Fibroblast of skin of left biceps (primary cell): Measurements from ENCODE around the gene EGFL7.

Experiments used
- DNase-seq, 2 experiments: peaks; one replicate each; pipeline ENCODE4 v3.0.0-alpha.2; 2013; ENCODE audit warnings: low read depth in 2 of 2

EGFL7 gene

DNA sequence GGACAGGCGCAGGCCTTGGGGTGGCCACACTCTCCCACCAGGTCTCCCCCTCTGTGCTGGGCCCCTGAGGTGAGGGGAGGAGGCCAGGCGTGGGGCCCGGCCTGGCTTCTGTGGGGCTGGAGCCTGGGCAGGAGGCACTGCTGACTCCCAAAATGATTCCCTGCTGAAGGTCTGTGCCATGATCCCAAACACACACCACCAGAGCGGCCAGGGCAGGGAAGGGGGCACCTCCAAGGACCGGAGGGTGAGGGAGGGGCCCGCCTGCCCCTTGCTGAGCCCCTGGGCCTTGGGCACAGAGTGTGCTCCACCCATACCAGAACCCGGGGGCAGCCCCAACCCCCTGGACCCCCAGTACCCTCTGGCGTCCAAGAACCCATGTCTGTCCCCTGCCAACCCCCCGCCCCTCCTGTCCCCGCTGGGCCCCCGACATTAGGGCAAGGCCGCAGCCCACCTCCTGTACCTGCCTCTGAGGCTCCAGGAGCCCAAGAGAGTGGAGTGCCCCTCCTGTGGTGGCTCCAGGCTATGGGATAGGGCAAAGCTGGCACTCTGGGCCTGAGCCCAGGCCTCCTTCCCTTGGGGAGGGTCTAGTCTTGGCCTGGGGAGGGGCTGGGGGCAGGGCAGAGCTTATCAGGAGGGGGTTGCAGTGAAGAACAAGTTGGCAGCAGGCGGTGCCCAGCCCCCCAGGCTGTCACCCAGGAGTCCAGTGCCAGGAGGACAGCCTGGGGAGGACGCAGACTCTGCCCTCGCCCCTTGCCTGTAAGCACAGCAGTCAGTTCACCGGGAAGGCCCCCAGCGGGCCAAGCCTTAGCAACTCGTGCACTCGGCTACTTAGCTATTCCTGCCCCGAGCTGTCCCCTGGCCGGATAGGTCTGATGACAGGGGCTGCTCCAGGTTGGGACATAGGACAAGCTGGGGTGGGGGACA, 2.6 kb upstream of the EGFL7 start:
- no peak for DNase-seq

DNA sequence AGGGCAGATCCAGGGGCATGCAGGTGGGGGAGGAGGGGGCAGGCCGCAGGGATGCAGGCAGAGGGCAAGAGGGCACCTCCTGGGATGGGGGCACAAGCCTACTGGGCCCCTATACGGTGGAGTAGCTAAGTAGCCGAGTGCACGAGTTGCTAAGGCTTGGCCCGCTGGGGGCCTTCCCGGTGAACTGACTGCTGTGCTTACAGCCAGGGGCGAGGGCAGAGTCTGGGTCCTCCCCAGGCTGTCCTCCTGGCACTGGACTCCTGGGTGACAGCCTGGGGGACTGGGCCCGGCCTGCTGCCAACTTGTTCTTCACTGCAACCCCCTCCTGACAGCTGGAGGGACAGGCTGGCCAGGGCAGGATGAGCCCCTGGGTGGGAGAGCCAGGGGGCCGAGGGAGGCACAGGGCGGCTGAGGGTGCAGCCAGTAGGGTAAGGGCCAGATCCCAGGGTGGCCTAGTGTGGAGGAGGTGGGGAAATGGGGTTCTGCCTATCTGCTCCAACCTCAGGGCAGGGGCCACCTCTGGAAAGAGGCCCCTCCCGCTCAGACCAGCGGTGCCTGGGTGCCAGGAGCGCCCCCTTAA, 1.7 kb upstream of the EGFL7 start:
- DNase-seq, result no peak

DNA sequence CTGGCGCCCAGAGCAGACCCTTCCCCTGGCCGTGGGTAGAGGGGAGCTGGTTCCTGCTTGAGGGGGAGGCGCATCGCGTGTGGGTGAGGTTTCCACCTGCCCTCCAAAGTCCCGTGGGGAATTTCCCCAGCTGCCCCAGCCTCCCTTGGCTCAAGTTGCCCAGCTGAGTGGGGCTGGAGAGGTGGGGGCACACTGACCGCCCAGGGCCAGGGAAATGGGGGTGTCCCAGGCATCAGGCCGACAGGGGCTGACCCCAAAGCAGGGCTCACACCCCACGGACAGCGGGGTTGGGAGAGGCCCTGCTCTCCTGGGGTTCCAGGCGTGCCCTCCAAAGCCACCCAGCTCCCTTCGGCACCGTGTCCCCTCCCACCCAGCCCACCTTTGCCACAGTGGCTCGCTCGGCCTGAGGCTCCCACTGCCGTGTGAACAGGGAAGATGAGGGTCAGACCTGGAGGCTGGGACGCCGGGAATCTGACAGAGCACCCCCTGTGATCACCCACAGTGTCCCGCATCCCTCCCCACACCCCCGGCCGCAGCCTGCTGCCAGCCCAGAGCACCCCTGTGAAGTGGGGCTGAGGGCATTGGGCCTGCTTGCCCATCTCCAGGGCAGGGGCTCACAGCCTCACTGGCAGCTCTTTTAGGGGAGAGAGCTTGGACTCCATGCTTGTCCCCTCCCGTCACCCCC, 933 bp upstream of the EGFL7 start:
- DNase-seq, result no peak

DNA sequence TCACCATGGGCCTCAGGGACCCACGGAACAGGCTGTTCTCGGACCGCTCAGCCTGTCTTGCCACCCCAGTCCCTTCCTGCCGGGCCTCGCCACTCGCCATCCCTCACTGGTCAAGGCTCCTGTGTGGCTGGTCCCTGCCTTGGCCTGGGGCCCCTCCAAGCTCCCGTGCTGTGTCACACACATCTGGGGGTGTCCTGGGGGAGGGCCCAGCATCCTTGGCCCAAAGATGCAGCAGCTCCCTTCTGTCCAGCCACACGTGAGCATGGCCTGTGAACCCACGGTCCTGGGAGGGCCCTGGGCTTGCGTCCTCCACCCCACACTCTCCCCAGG, 425 bp upstream of the EGFL7 start:
- DNase-seq, result no peak

DNA sequence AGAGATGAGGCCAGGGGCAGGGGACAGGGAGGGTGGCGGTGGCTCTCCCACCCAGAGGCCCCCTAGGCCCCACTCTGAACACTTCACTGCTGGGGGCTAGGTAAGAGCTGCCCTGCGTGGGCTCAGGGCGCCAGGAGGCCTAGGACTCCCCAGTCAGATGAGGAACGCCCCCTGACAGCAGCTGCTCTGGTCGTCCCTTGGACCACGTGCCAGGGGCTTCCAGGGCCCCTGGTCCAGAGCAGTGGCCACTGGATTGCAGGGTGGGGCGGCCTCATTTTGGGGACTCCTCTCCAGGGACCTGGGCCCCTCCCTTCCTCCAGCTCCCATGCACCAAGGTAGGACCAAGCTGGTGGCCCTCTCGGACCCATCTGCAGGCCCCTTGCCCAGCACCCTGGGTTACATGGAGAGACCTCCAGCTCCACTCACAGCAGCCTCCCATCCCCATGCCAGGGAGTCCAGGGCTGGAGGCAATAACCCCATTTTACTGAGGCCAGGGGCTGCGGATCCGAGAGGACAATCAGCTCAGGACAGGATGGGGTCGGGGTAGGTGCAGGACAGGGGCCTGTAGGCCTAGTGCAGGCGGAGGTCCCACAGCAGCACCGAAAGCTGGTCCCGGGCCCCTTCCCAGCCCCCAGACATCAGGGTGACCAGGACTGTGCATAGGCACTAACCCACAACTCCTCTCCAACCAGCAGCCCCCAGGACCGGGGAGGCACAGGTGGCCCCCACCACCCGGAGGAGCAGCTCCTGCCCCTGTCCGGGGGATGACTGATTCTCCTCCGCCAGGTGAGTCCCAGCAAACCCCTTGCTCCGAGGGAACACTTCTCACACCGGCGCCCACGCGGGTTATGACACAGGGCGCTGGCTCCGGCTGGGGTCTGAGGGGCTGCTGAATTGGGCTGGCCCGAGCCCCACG, 1.5 kb downstream of the EGFL7 start:
- DNase-seq, result no peak

DNA sequence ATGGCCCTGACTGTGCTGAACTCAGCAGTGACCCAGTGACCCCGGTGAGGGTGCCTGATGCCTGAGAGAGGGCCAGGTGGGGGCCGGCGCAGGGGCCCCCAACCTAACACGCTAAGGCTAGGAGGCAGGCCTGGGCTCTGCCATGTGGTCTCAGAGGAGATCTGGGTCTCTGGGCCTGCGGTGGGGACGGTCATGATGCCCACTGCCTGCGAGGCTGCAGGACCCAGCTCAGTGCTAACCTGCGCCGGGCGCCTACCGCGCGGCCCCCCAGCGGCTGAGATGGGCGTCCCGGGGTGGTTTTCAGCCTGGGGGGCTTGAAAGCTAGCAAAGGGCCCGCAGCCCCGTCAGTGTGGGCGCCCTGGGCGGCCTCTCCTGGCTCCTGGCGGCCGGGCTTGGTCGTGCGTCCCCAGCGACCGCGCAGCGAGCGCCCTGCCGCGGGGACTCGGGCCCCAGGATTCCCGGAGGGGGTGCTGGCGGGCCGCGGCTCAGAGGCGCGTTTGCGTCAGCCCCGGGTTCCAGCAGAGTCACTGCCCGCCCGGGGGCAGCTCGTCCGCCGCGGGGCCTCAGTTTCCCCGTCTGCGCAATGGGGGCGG, 2.5 kb downstream of the EGFL7 start:
- no peak for DNase-seq

DNA sequence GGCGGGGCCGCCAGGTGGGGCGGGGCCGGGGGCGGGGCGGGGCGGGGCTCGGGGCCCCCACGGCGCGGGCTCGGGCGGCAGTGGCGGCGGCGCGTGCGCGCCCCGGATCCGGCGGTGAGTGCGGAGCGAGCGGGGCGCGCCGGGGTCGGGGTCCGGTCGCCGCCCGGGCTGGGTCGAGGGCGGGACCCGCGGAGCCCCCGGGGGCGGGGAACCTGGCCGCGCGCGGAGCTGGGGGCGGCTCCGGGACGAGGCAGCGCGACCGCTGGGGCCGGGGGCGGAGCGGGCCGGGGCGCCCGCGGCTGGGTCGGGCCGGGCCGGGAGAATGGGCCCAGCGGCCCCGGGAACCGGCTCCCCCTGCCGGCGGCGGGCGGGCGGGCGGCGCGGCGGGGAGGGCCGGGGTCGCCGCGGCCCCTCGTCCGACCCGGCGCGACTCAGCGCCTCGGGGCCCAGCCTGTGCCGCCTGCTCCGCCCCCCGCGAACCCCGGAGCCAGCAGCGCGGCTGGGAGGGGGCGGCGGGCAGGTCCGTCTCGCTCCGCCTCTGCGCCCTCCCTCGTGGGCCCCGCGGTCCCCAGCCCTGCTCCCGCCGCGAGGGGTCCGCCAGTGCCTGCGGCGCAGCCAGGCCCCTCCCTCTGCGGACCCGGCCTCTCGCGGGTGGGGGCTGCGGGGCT, 3.1 kb downstream of the EGFL7 start:
- DNase-seq, result no peak

DNA sequence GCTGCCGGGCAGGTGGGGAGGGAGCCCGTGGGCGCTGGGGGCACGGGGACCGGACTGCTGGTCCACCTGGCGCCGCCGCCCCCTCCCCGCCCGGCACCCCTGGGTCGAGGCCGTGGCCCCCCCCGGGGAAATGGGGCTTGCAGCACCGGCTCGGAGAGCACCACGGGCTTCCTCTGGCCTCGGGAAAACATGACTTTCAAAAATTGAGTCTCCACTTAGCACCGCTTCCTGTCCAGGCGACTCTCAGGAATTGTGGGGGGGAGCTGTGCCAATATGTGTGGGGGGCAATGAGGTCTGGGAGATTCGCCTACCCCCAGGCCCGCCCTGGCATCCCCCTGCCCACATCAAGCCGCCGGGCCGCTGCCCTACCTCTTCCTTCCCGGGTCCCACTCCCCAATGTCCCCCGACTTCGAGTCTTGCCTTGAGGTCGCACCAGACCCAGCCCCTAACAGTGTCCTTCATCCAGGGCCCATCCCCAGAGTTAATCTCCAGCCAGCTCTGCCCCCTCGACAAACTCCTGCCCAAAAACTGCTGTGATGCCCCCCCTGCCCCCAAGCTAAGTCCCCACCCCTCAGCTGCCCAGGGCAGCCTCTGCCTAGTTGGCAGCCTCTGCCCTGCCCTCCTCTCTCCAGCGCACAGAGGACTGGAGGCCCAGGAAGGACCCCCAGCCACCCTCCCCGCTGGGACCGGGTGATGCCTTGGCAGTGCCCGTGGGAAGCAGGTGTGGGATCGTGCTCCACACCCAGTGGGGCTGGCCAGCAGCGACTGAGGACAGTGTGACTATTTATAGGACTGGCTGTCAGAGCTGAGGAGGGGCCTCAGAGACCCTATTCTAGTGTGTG, 3.9 kb downstream of the EGFL7 start:
- no peak for DNase-seq

DNA sequence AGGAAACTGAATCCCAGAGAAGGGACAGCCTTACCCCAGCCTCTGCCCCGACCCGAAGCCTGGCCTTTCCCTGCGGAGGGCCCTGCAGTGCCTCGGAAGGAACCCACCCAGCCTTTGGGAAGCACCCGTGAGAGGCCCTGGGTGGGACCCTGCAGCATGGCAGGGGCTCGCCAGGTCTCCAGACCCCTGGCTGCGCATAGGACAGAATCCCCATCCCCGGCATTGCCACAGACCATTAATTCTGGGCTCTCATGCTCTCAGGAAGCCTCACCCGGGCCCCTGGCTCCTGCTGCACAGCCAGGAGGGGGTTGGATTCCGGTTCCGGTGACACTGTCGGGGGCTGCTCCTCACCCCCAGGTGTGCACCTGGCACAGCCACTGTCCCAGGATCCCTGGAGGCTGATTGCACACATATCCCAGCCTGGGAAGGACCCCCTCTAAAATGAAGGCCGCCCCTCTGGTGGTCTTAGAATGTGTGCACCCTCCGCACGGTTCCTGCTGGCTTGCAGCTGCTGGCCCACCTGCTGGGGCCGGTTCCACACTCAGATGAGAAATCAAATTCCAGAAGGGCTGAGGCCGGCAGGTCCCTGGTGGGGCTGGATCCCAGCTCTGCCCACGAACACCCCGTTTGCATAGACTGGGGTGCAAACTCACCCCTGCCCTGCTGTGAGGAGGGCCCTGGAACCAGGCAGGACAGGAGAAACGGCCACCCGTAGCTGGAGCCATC, 4.7 kb downstream of the EGFL7 start:
- DNase-seq, result no peak

DNA sequence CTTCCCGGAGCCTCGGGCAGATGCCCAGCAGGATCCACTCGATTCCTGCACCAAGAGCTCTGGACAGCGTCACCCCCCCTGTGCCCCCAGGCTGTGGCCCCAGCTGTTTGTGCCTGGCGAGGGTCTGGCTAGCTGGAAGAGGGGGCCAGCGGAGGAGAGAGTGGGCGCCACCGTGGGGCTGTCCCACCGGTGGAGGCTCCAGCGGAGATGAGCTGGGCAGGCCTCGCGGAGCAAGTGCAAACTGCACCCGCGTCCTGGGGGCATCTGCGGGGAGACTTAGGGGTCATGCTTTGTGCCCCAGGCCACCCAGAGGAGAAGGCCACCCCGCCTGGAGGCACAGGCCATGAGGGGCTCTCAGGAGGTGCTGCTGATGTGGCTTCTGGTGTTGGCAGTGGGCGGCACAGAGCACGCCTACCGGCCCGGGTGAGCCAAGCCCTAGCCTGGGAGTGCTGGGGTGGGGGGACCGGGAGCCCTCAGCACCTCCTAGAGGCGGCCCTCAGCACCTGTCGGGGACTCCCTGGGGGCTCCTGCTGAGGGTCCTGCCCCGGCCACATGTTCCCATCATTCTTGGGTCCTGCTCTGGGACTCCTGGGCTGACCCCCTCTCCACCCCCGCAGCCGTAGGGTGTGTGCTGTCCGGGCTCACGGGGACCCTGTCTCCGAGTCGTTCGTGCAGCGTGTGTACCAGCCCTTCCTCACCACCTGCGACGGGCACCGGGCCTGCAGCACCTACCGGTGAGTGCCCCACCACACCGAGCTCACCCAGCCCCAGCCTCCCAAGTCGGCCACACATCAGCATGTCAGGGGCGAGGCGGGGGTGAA, 5.4 kb downstream of the EGFL7 start:
- DNase-seq, result no peak

DNA sequence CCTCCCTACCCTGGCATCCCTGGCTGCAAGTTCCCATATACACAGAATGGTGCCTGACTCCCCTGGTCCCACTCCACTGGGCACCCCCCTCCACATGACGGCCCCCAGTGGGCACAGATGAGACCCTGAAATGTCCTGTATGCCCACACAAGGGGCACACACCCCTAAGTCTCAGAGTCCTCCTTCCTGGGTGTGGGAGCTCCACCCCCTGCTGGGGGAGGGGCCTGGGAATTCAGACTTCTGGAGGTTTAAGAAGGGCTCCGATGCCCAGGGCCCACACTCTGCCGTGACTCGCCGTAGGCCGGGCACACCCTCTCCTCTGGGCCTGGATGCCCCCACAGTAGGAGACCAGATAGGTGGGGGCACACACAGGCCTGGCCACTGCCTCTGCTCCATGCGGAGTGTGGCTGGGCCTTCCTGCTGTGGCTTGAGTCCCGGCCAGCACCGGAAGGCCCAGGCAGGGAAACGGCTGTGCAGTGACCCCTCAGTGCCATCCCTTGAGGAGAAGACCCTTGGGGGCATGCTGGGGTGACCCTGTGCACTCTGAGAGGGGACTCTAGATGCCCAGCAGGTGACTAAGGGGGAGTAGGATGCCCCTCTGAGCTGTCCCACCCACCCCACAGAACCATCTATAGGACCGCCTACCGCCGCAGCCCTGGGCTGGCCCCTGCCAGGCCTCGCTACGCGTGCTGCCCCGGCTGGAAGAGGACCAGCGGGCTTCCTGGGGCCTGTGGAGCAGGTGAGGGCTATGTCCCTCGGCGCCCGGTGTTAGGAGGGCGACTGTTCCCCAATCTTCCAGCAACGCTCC, 6.5 kb downstream of the EGFL7 start:
- DNase-seq, result no peak

DNA sequence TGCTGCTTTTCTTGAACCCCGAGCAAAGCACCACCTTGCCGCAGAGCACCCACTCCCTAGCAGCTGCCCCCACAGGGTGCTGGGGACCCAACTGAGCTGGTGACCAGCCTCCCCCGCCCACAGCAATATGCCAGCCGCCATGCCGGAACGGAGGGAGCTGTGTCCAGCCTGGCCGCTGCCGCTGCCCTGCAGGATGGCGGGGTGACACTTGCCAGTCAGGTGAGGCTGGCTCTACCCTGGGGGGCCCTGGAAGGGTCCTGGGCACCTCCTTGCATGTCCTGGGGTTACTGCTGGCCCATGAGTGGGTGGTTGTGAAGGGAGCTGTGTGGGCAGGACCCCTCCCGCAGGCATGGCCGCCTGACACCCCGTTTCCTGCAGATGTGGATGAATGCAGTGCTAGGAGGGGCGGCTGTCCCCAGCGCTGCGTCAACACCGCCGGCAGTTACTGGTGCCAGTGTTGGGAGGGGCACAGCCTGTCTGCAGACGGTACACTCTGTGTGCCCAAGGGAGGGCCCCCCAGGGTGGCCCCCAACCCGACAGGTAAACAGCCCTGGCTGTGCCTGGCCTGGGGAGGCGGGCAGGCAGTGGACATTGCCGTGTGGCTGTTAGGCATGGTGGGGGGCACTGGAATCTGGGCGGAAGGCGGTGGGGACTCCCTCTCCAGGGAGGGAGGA, 7.2 kb downstream of the EGFL7 start:
- DNase-seq, result no peak

DNA sequence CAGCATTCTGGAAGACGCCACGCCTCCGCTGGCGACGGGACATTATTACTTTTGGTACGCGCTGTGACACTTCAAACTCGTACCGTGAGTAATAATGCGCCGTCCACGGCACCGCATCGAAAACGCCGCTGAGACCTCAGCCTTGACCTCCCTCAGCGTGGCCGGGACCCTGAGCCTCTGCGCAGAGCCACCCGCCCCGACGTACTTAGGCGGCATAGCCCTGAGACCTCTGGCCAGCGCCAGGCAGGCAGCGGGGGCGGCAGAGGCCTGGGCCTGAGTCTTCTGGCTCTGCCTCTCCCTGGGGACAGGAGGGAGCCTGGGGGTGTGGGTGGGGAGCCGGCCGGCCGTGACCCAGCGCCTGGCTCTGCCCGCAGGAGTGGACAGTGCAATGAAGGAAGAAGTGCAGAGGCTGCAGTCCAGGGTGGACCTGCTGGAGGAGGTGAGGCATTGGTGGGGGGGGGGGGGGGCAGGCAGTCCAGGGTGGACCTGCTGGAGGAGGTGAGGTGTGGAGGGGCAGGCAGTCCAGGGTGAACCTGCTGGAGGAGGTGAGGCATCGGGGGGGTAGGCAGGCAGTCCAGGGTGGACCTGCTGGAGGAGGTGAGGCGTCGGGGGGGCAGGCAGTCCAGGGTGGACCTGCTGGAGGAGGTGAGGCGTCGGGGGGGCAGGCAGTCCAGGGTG, 8.0 kb downstream of the EGFL7 start:
- no peak for DNase-seq

DNA sequence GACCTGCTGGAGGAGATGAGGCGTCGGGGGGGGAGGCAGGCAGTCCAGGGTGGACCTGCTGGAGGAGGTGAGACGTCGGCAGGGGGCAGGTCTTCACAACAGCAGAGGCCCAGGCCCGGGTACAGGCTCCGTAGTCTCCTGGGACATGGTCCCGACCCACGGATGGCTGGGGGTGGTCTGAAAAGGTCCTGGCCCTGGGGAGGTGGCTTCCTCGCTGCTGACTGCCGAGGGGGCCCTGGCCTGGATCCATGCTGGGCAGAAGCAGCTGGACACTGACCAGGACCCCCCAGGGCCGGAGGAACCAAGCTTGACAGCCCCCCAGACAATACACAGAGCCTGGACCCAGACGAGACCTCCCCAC, 8.5 kb downstream of the EGFL7 start:
- no peak for DNase-seq

DNA sequence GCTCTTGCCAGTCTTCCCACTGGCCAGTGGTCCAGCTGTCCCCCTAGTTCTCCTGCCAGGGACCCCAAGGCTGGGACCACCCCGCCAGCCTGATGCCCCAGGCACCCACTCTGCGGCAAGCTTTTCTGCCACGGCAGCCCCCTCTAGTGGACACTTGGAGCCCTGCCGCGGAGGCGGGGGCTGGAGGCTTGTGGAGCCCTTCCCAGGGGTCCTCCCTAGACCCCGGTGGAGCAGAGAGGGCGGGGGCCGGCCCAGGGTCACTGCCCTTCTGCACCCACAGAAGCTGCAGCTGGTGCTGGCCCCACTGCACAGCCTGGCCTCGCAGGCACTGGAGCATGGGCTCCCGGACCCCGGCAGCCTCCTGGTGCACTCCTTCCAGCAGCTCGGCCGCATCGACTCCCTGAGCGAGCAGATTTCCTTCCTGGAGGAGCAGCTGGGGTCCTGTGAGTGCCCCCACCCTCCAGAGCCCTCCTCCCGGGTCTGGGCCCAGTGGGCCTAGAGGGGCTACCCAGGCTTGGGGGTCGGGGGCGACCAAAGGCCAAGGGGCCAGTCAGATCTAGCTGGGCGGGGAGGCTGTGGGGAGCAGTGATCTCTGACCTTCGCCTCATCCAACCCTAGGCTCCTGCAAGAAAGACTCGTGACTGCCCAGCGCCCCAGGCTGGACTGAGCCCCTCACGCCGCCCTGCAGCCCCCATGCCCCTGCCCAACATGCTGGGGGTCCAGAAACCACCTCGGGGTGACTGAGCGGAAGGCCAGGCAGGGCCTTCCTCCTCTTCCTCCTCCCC, 9.1 kb downstream of the EGFL7 start:
- DNase-seq, result no peak
